HG02840 (cell line): ENCODE measurements around the gene GRAMD4.

Source experiments
- ATAC-seq: cut with Tn5 transposase; IDR thresholded peaks from one replicate; pipeline ENCODE4 v1.9.1; 2021; ENCODE audit warnings: mild to moderate bottlenecking, moderate library complexity, moderate number of reproducible peaks; ENCODE audit not compliant: unreplicated experiment, low FRiP score

The GRAMD4 gene

GRCh38 chr22:46652847-46653331, 32.7 kb downstream of the GRAMD4 start:
- ATAC-seq = no peak

- ATAC-seq = no peak
Observed at GRCh38 chr22:46653596-46653995, 33.4 kb downstream of the GRAMD4 start.

- no peak for ATAC-seq
Observed at GRCh38 chr22:46654426-46654825, 34.2 kb downstream of the GRAMD4 start.

GRCh38 chr22:46654927-46655595, 34.9 kb downstream of the GRAMD4 start:
- ATAC-seq = no peak

- ATAC-seq = no peak
Observed at GRCh38 chr22:46655861-46656608, 35.8 kb downstream of the GRAMD4 start.

GRCh38 chr22:46656856-46657654, 36.9 kb downstream of the GRAMD4 start:
- ATAC-seq = no peak

GRCh38 chr22:46657655-46657953, 37.4 kb downstream of the GRAMD4 start:
- ATAC-seq = no peak

GRCh38 chr22:46657996-46658947, 38.1 kb downstream of the GRAMD4 start:
- no peak for ATAC-seq

GRCh38 chr22:46659059-46659790, 39.0 kb downstream of the GRAMD4 start:
- no peak for ATAC-seq

- no peak for ATAC-seq
Observed at GRCh38 chr22:46659791-46660186, 39.6 kb downstream of the GRAMD4 start.

- ATAC-seq = no peak
Observed at GRCh38 chr22:46660604-46661201, 40.5 kb downstream of the GRAMD4 start.

- ATAC-seq = no peak
Observed at GRCh38 chr22:46661221-46661851, 41.1 kb downstream of the GRAMD4 start.

- no peak for ATAC-seq
Observed at GRCh38 chr22:46662226-46662625, 42.0 kb downstream of the GRAMD4 start.

GRCh38 chr22:46663001-46663400, 42.8 kb downstream of the GRAMD4 start:
- no peak for ATAC-seq

GRCh38 chr22:46663436-46664100, 43.4 kb downstream of the GRAMD4 start:
- no peak for ATAC-seq

- no peak for ATAC-seq
Observed at GRCh38 chr22:46664301-46664855, 44.2 kb downstream of the GRAMD4 start.

GRCh38 chr22:46665151-46665695, 45.0 kb downstream of the GRAMD4 start:
- no peak for ATAC-seq
